ENCODE measurements around the gene RBBP6.

Gene RBBP6

DNA sequence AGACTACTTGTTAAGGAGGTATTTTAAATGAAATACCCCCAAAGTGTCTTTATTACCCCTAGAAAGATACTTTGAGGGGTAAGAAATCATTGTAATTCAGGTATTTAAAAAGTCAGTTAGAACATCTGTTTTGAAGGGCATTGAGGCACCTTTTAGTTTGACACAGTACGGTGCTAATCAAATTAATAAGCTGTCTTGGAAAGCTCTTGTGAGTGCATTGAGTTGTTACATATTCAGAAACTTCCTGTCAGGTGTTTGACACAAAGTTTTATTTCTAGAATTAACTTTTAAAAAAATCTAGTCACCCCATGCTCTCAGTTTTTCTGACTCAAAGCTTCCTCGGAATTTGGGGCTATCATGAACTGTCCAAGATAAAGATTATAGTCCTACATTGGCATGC is 4.6 kb downstream of the RBBP6 start:
- Mint-ChIP-seq H3K27me3 (ENCODE audit: low read depth) (no peaks in the 10 kb centered on the region), H3K4me1 (peaks cover 38% of the 10 kb centered on the region), H3K9me3 (no peaks in the 10 kb centered on the region), H3K27ac (no peak overlapping the region), H3K4me3 (peak overlapping the region; percentile 34 to 57 (median 52)), H3K36me3 (ENCODE audit: low read depth) (peaks cover 52% of the 10 kb centered on the region)
- TF ChIP-seq, protein P1, sequence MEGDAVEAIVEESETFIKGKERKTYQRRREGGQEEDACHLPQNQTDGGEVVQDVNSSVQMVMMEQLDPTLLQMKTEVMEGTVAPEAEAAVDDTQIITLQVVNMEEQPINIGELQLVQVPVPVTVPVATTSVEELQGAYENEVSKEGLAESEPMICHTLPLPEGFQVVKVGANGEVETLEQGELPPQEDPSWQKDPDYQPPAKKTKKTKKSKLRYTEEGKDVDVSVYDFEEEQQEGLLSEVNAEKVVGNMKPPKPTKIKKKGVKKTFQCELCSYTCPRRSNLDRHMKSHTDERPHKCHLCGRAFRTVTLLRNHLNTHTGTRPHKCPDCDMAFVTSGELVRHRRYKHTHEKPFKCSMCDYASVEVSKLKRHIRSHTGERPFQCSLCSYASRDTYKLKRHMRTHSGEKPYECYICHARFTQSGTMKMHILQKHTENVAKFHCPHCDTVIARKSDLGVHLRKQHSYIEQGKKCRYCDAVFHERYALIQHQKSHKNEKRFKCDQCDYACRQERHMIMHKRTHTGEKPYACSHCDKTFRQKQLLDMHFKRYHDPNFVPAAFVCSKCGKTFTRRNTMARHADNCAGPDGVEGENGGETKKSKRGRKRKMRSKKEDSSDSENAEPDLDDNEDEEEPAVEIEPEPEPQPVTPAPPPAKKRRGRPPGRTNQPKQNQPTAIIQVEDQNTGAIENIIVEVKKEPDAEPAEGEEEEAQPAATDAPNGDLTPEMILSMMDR (IDR thresholded peaks at IDR 0.05; ENCODE audit: unreplicated experiment in 3 of 3) = no peak

GRCh38 chr16:24544640-24545039 is 5.3 kb downstream of the RBBP6 start:
- Mint-ChIP-seq H3K36me3 (ENCODE audit: low read depth) (peaks cover 59% of the 10 kb centered on the region), H3K27me3 (ENCODE audit: low read depth) (no peaks in the 10 kb centered on the region), H3K27ac (no peak overlapping the region), H3K4me3 (peak overlapping the region; percentile 5 to 13 (median 11)), H3K9me3 (no peaks in the 10 kb centered on the region), H3K4me1 (peaks cover 38% of the 10 kb centered on the region)
- TF ChIP-seq, protein P1 (IDR thresholded peaks at IDR 0.05; ENCODE audit: unreplicated experiment in 3 of 3) = no peak

GRCh38 chr16:24550295-24550694 is 10.9 kb downstream of the RBBP6 start:
- Mint-ChIP-seq H3K27me3 (ENCODE audit: low read depth) (no peaks in the 10 kb centered on the region), H3K9me3 (no peaks in the 10 kb centered on the region), H3K4me1 (peaks cover 10% of the 10 kb centered on the region), H3K36me3 (ENCODE audit: low read depth) (peaks cover 57% of the 10 kb centered on the region), H3K4me3 (no peak overlapping the region), H3K27ac (no peak overlapping the region)
- TF ChIP-seq, protein P1 (IDR thresholded peaks at IDR 0.05; ENCODE audit: unreplicated experiment in 3 of 3) = no peak

DNA sequence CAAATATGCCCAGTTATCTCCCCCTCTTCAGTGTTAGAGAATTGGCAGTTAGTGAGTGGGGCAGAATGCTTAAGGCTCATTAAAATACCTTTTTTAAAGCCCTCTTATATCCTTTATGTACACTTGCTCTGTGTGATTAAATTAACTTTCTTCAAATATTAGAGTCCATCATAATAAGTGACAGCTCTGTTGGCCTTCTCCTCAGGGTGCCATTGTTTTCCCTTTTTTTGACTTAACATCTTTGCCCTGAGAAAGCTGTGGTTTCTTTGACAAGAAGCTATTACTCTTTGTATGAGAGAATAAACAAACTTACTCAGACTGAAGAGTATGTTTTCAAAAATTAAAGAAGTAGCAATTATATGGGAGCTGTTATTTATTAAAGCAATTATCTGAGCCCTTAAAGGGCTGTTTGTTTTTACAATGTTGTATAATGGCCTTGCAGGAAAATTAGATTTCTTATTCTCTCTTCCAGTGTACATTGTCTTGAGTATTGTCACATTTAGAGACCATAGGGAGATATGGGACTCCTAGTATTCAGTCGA is 13.4 kb downstream of the RBBP6 start:
- no peak overlapping the region for H3K4me3 Mint-ChIP-seq
- H3K36me3 Mint-ChIP-seq (ENCODE audit: low read depth) = peaks cover 60% of the 10 kb centered on the region
- no peak overlapping the region for H3K27ac Mint-ChIP-seq
- no peaks in the 10 kb centered on the region for H3K27me3 Mint-ChIP-seq (ENCODE audit: low read depth)
- TF ChIP-seq, protein P1 (IDR thresholded peaks at IDR 0.05; ENCODE audit: unreplicated experiment in 3 of 3) = no peak
- no peaks in the 10 kb centered on the region for H3K4me1 Mint-ChIP-seq
- H3K9me3 Mint-ChIP-seq = no peaks in the 10 kb centered on the region

- Mint-ChIP-seq H3K4me1 (no peaks in the 10 kb centered on the region), H3K9me3 (no peaks in the 10 kb centered on the region), H3K27me3 (ENCODE audit: low read depth) (no peaks in the 10 kb centered on the region), H3K27ac (no peak overlapping the region), H3K36me3 (ENCODE audit: low read depth) (peaks cover 63% of the 10 kb centered on the region), H3K4me3 (no peak overlapping the region)
- TF ChIP-seq, protein P1 (IDR thresholded peaks at IDR 0.05; ENCODE audit: unreplicated experiment in 3 of 3) = no peak
These were observed 14.6 kb downstream of the RBBP6 start for GRCh38 chr16:24553983-24554382.

DNA sequence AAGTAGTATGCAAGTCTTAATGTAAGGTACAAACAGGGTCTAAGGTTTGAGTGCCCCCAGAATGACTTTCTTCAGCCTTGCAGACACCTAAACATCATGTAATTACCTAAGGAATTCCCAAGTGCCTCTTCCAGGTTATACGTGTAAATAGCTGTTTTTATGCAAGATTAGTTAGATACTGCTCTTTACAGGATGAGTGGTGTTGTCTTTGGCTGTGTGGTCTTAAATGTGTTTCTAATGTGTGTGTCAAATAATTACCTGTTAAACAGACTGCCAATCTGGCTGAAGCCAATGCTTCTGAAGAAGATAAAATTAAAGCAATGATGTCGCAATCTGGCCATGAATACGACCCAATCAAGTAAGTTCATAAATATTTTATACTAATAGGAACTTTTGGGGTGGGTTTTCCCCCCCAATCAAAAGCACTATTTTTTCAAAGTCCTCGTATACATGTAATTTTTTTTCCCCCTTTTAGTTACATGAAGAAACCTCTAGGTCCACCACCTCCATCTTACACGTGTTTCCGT is 16.0 kb downstream of the RBBP6 start:
- Mint-ChIP-seq H3K36me3 (ENCODE audit: low read depth) (peaks cover 61% of the 10 kb centered on the region), H3K27me3 (ENCODE audit: low read depth) (no peaks in the 10 kb centered on the region), H3K9me3 (no peaks in the 10 kb centered on the region), H3K4me3 (no peak overlapping the region), H3K27ac (no peak overlapping the region), H3K4me1 (no peaks in the 10 kb centered on the region)
- TF ChIP-seq, protein P1 (IDR thresholded peaks at IDR 0.05; ENCODE audit: unreplicated experiment in 3 of 3) = no peak
